ENCODE data around the gene HDDC2. TPM values are rescaled to one million over a fixed set of nuclear protein-coding genes. Genes with fewer than 3 reads are reported as not detected.

Gene HDDC2
- total and polyA plus RNA-seq, 9 of the 15 experiments (the other 6 are each of a cell fraction or from before 2014, with no cell fraction given), result 194 to 632 (median 294) TPM

DNA sequence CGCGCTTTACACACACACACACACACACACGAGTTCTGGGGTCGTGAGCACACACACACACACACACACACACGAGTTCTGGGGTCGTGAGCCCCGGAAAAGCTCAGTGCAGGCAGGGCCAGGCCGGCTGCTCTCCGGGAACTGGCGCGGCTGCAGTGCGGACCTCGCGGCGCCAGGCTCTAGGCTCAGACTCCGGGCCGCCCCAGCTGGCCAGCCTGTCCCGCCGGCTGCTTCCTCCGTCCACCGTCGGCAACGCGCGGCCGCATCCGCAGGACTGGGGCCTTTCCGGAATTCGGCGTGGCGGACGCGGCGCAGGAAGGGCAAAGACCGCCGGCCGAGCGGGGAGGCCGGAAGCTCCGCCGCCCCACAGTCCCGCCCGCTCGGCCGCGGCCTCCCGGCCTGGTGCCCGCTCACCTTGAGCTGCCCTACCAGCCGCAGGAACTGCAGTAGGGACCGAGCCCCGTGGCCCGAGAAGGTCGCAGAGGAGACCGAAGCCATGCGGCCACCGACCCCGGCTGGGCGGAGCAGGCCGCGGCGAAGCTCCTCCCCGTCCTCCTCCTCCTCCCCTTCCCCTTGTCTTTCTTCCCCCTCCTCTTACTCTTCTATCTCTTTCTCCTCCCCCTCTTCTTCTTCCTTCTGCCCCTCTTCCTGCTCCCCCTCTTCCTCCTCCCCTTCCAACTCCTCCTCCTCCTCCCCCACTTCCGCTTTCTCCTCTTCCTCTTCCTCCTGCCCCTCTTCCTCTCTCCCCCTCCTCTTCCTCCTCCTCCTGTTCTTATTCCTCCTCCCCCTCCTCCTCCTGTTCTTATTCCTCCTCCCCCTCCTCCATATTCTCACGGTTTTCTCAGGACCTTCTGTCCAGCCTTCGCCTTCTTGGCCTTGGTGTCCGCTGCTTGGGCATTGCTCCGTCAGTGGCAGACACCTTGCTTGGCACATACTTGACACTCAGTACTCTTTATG lies at the start of gene HDDC2 (continued):
- TF ChIP-seq, protein P1, sequence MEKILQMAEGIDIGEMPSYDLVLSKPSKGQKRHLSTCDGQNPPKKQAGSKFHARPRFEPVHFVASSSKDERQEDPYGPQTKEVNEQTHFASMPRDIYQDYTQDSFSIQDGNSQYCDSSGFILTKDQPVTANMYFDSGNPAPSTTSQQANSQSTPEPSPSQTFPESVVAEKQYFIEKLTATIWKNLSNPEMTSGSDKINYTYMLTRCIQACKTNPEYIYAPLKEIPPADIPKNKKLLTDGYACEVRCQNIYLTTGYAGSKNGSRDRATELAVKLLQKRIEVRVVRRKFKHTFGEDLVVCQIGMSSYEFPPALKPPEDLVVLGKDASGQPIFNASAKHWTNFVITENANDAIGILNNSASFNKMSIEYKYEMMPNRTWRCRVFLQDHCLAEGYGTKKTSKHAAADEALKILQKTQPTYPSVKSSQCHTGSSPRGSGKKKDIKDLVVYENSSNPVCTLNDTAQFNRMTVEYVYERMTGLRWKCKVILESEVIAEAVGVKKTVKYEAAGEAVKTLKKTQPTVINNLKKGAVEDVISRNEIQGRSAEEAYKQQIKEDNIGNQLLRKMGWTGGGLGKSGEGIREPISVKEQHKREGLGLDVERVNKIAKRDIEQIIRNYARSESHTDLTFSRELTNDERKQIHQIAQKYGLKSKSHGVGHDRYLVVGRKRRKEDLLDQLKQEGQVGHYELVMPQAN (IDR thresholded peaks at IDR 0.05; ENCODE audit: borderline replicate concordance), result peak; percentile 80
- peak; percentile 55; the same call in 1 of the 2 replicates for TF ChIP-seq NCOR1 (IDR thresholded peaks at IDR 0.05)
- no peak for TF ChIP-seq ZNF785 (CRISPR knock-in tag; IDR thresholded peaks at IDR 0.05)
- TF ChIP-seq RNF2 (IDR thresholded peaks at IDR 0.05), result no peak
- peak; percentile 87 for TF ChIP-seq GABPB1 (CRISPR knock-in tag; IDR thresholded peaks at IDR 0.05)
- TF ChIP-seq RBM22 (IDR thresholded peaks at IDR 0.05; ENCODE audit: low read depth, low read length, poor library complexity, severe bottlenecking), result peak; percentile 50
- TF ChIP-seq RAD21 (CRISPR knock-in tag; conservative IDR thresholded peaks at IDR 0.05 in 1 of 2, IDR thresholded peaks at IDR 0.05 in 1 of 2), result no peak
- peak; percentile 79 to 82 for TF ChIP-seq TRIM24 (IDR thresholded peaks at IDR 0.05)
- TF ChIP-seq, protein P2, sequence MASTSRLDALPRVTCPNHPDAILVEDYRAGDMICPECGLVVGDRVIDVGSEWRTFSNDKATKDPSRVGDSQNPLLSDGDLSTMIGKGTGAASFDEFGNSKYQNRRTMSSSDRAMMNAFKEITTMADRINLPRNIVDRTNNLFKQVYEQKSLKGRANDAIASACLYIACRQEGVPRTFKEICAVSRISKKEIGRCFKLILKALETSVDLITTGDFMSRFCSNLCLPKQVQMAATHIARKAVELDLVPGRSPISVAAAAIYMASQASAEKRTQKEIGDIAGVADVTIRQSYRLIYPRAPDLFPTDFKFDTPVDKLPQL (IDR thresholded peaks at IDR 0.05; ENCODE audit: extremely low read depth, insufficient read length), result no peak
- peak; percentile 68; the same call in 1 of the 2 replicates for TF ChIP-seq ZNF197 (CRISPR knock-in tag; IDR thresholded peaks at IDR 0.05; ENCODE audit: low read depth)
- peak; percentile 72; the same call in 1 of the 2 replicates for TF ChIP-seq KAT7 (CRISPR knock-in tag; IDR thresholded peaks at IDR 0.05; ENCODE audit: borderline replicate concordance)
- no peak for TF ChIP-seq XRCC5 (IDR thresholded peaks at IDR 0.05; ENCODE audit: low read depth, low read length)
- TF ChIP-seq, protein P3, sequence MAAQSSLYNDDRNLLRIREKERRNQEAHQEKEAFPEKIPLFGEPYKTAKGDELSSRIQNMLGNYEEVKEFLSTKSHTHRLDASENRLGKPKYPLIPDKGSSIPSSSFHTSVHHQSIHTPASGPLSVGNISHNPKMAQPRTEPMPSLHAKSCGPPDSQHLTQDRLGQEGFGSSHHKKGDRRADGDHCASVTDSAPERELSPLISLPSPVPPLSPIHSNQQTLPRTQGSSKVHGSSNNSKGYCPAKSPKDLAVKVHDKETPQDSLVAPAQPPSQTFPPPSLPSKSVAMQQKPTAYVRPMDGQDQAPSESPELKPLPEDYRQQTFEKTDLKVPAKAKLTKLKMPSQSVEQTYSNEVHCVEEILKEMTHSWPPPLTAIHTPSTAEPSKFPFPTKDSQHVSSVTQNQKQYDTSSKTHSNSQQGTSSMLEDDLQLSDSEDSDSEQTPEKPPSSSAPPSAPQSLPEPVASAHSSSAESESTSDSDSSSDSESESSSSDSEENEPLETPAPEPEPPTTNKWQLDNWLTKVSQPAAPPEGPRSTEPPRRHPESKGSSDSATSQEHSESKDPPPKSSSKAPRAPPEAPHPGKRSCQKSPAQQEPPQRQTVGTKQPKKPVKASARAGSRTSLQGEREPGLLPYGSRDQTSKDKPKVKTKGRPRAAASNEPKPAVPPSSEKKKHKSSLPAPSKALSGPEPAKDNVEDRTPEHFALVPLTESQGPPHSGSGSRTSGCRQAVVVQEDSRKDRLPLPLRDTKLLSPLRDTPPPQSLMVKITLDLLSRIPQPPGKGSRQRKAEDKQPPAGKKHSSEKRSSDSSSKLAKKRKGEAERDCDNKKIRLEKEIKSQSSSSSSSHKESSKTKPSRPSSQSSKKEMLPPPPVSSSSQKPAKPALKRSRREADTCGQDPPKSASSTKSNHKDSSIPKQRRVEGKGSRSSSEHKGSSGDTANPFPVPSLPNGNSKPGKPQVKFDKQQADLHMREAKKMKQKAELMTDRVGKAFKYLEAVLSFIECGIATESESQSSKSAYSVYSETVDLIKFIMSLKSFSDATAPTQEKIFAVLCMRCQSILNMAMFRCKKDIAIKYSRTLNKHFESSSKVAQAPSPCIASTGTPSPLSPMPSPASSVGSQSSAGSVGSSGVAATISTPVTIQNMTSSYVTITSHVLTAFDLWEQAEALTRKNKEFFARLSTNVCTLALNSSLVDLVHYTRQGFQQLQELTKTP (IDR thresholded peaks at IDR 0.05; ENCODE audit: low read depth in 1 of 2, partially characterized antibody in 2 of 2), result peak; percentile 30 to 83
- peak; percentile 89 for TF ChIP-seq ETV5 (CRISPR knock-in tag; IDR thresholded peaks at IDR 0.05; ENCODE audit: low read depth)
- TF ChIP-seq TSC22D4 (tag; IDR thresholded peaks at IDR 0.05), result no peak
- TF ChIP-seq CHD2 (IDR thresholded peaks at IDR 0.05; ENCODE audit: low read depth, low read length), result no peak
- TF ChIP-seq NFIC (IDR thresholded peaks at IDR 0.05), result 0 out of 2 replicates have a peak, but pooled peaks have one; percentile 8
- TF ChIP-seq MCM7 (IDR thresholded peaks at IDR 0.05), result peak in 1 of 2 experiments; percentile 65; a peak in 1 of 4 replicates
